ENCODE data around the gene MCTP1. TPM values are rescaled to one million over a fixed set of nuclear protein-coding genes. Genes with fewer than 3 reads are reported as not detected.
"Not testable (repeated sequence)": the region's sequence is repeated elsewhere in the genome, so short reads cannot be mapped to it uniquely, and the experiment has no call there.

MCTP1 gene
- total RNA-seq, 1 experiment from 2014 or later = 7.5 TPM

GRCh38 chr5:94833851-94834250 is 451.0 kb downstream of the MCTP1 start:
- Histone ChIP-seq H3K9ac (ENCODE audit: low read length) (no peak overlapping the region), H3K9me2 (replicated peaks; ENCODE audit: low read length) (no peaks in the 10 kb centered on the region), H3K79me2 (ENCODE audit: low read length) (no peaks in the 10 kb centered on the region), H4K20me1 (ENCODE audit: low read length) (no peaks in the 10 kb centered on the region), H3K4me1 (ENCODE audit: insufficient read depth, low read length) (no peaks in the 10 kb centered on the region), H3K27ac (ENCODE audit: low read length) (no peak overlapping the region), H2AFZ (ENCODE audit: low read length) (no peak overlapping the region), H3K9me3 (ENCODE audit: low read length) (no peaks in the 10 kb centered on the region), H3K4me3 (ENCODE audit: low read length) (no peak overlapping the region), H3F3A (ENCODE audit: low read length, unreplicated experiment) (no peaks in the 10 kb centered on the region), H3K4me2 (ENCODE audit: low read length) (no peak overlapping the region), H3K27me3 (ENCODE audit: low read length) (no peaks in the 10 kb centered on the region), H3K36me3 (ENCODE audit: low read depth, low read length) (no peaks in the 10 kb centered on the region)
- ATAC-seq = no peak
- CTCF ChIA-PET = no interaction called here
- no TSS peak for BruUV-seq (replicated peaks)
- no peak for DNase-seq
- intact Hi-C loops (cut with micrococcal nuclease) = no loop called here
- no peak for TF ChIP-seq EZH2phosphoT487 (IDR thresholded peaks at IDR 0.05; ENCODE audit: borderline replicate concordance, low read length)
- TF ChIP-seq EZH2 (IDR thresholded peaks at IDR 0.05; ENCODE audit: low read length, unreplicated experiment) = no peak
- no peak for TF ChIP-seq CTCF (conservative IDR thresholded peaks at IDR 0.05; ENCODE audit: low read depth, low read length)
- POLR2A ChIA-PET (ENCODE audit: unreplicated experiment) = no interaction called here

- ChIA-PET CTCF (no interaction called here), POLR2A (ENCODE audit: unreplicated experiment) (no interaction called here)
- Histone ChIP-seq H2AFZ (ENCODE audit: low read length) (no peak overlapping the region), H3K79me2 (ENCODE audit: low read length) (no peaks in the 10 kb centered on the region), H3K4me1 (ENCODE audit: insufficient read depth, low read length) (no peaks in the 10 kb centered on the region), H3K27ac (ENCODE audit: low read length) (no peak overlapping the region), H3K4me2 (ENCODE audit: low read length) (no peak overlapping the region), H3K4me3 (ENCODE audit: low read length) (no peak overlapping the region), H3F3A (ENCODE audit: low read length, unreplicated experiment) (no peaks in the 10 kb centered on the region), H3K9me3 (ENCODE audit: low read length) (no peaks in the 10 kb centered on the region), H3K36me3 (ENCODE audit: low read depth, low read length) (no peaks in the 10 kb centered on the region), H3K9me2 (replicated peaks; ENCODE audit: low read length) (no peaks in the 10 kb centered on the region), H4K20me1 (ENCODE audit: low read length) (no peaks in the 10 kb centered on the region), H3K27me3 (ENCODE audit: low read length) (no peaks in the 10 kb centered on the region), H3K9ac (ENCODE audit: low read length) (no peak overlapping the region)
- intact Hi-C loops (cut with micrococcal nuclease) = no loop called here
- no peak for DNase-seq
- ATAC-seq = no peak
- TF ChIP-seq EZH2 (IDR thresholded peaks at IDR 0.05; ENCODE audit: low read length, unreplicated experiment) = no peak
- TF ChIP-seq EZH2phosphoT487 (IDR thresholded peaks at IDR 0.05; ENCODE audit: borderline replicate concordance, low read length) = no peak
- TF ChIP-seq CTCF (conservative IDR thresholded peaks at IDR 0.05; ENCODE audit: low read depth, low read length) = no peak
- no TSS peak for BruUV-seq (replicated peaks)
Observed at GRCh38 chr5:94832685-94833084, 452.2 kb downstream of the MCTP1 start.

GRCh38 chr5:94830520-94830919 is 454.4 kb downstream of the MCTP1 start:
- BruUV-seq (replicated peaks) = no TSS peak
- H3K27me3 ChIP-seq (ENCODE audit: low read length) = no peaks in the 10 kb centered on the region
- intact Hi-C loops (cut with micrococcal nuclease) = loop anchor here (1.0 kb wide), 1 partner anchor 79 kb away; no protein-coding TSS in a partner anchor
- ChIA-PET CTCF (no interaction called here), POLR2A (ENCODE audit: unreplicated experiment) (no interaction called here)
- no peaks in the 10 kb centered on the region for H3K9me2 ChIP-seq (replicated peaks; ENCODE audit: low read length)
- H3K9ac ChIP-seq (ENCODE audit: low read length) = no peak overlapping the region
- TF ChIP-seq CTCF (conservative IDR thresholded peaks at IDR 0.05; ENCODE audit: low read depth, low read length) (peak; percentile 61), EZH2 (IDR thresholded peaks at IDR 0.05; ENCODE audit: low read length, unreplicated experiment) (no peak), EZH2phosphoT487 (IDR thresholded peaks at IDR 0.05; ENCODE audit: borderline replicate concordance, low read length) (no peak)
- no peak overlapping the region for H3K4me3 ChIP-seq (ENCODE audit: low read length)
- H3F3A ChIP-seq (ENCODE audit: low read length, unreplicated experiment) = no peaks in the 10 kb centered on the region
- no peaks in the 10 kb centered on the region for H4K20me1 ChIP-seq (ENCODE audit: low read length)
- no peaks in the 10 kb centered on the region for H3K79me2 ChIP-seq (ENCODE audit: low read length)
- H3K36me3 ChIP-seq (ENCODE audit: low read depth, low read length) = no peaks in the 10 kb centered on the region
- H3K27ac ChIP-seq (ENCODE audit: low read length) = no peak overlapping the region
- no peak overlapping the region for H3K4me2 ChIP-seq (ENCODE audit: low read length)
- no peaks in the 10 kb centered on the region for H3K9me3 ChIP-seq (ENCODE audit: low read length)
- peak; percentile 36 for DNase-seq
- H2AFZ ChIP-seq (ENCODE audit: low read length) = no peak overlapping the region
- H3K4me1 ChIP-seq (ENCODE audit: insufficient read depth, low read length) = no peaks in the 10 kb centered on the region
- no peak for ATAC-seq

GRCh38 chr5:94828222-94828621 is 456.7 kb downstream of the MCTP1 start:
- CTCF ChIA-PET; H3F3A ChIP-seq (ENCODE audit: low read length, unreplicated experiment): not testable (repeated sequence)

More at GRCh38 chr5:94828222-94828621, 456.7 kb downstream of the MCTP1 start:
- H3K9ac ChIP-seq (ENCODE audit: low read length); H3K27ac ChIP-seq (ENCODE audit: low read length); H3K4me1 ChIP-seq (ENCODE audit: insufficient read depth, low read length); H3K9me3 ChIP-seq (ENCODE audit: low read length); H3K79me2 ChIP-seq (ENCODE audit: low read length); H3K9me2 ChIP-seq (replicated peaks; ENCODE audit: low read length); POLR2A ChIA-PET (ENCODE audit: unreplicated experiment); H3K4me2 ChIP-seq (ENCODE audit: low read length); DNase-seq; BruUV-seq (replicated peaks); intact Hi-C loops (cut with micrococcal nuclease); ATAC-seq; H3K4me3 ChIP-seq (ENCODE audit: low read length); H3K36me3 ChIP-seq (ENCODE audit: low read depth, low read length); H4K20me1 ChIP-seq (ENCODE audit: low read length); H2AFZ ChIP-seq (ENCODE audit: low read length); H3K27me3 ChIP-seq (ENCODE audit: low read length): not testable (repeated sequence)
